Measurements from ENCODE around the gene MAGEA12.
"Not testable (repeated sequence)": the region's sequence is repeated elsewhere in the genome, so short reads cannot be mapped to it uniquely, and the experiment has no call there.

MAGEA12 gene, protein sequence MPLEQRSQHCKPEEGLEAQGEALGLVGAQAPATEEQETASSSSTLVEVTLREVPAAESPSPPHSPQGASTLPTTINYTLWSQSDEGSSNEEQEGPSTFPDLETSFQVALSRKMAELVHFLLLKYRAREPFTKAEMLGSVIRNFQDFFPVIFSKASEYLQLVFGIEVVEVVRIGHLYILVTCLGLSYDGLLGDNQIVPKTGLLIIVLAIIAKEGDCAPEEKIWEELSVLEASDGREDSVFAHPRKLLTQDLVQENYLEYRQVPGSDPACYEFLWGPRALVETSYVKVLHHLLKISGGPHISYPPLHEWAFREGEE

DNA sequence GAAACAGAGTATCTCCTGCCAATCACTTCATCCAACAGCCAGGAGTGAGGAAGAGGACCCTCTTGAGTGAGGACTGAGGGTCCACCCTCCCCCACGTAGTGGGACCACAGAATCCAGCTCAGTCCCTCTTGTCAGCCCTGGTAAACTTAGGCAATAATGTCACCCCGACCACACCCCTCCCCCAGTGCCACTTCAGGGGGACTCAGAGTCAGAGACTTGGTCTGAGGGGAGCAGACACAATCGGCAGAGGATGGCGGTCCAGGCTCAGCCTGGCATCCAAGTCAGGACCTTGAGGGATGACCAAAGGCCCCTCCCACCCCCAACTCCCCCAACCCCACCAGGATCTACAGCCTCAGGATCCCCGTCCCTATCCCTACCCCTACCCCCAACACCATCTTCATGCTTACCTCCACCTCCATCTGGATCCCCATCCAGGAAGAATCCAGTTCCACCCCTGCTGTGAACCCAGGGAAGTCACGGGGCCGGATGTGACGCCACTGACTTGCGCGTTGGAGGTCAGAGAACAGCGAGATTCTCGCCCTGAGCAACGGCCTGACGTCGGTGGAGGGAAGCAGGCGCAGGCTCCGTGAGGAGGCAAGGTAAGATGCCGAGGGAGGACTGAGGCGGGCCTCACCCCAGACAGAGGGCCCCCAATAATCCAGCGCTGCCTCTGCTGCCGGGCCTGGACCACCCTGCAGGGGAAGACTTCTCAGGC, at the start of gene MAGEA12, which contains the start of gene CSAG1:
MAGEA12 (plus strand) TSS at position 497 of the 715 bp plus-strand sequence. CDS start 2,405 bp downstream, outside the sequence.
CSAG1 (minus strand) TSS at position 461 of the 715 bp plus-strand sequence. CDS start 1,261 bp downstream, outside the sequence.
- in situ Hi-C loops (cut with HindIII; ENCODE audit: low pct_ligation_motif_present, low sequenced_read_pairs), result no loop called here
- Histone ChIP-seq H3K36me3 (replicated peaks) (no peaks in the 10 kb centered on the region), H3K4me3 (ENCODE audit: low read depth, low read length) (no peak within 1 kb of the TSS), H3K27ac (no peak within 1 kb of the TSS), H3K27me3 (replicated peaks) (no peaks in the 10 kb centered on the region)
- TF ChIP-seq, protein P1, sequence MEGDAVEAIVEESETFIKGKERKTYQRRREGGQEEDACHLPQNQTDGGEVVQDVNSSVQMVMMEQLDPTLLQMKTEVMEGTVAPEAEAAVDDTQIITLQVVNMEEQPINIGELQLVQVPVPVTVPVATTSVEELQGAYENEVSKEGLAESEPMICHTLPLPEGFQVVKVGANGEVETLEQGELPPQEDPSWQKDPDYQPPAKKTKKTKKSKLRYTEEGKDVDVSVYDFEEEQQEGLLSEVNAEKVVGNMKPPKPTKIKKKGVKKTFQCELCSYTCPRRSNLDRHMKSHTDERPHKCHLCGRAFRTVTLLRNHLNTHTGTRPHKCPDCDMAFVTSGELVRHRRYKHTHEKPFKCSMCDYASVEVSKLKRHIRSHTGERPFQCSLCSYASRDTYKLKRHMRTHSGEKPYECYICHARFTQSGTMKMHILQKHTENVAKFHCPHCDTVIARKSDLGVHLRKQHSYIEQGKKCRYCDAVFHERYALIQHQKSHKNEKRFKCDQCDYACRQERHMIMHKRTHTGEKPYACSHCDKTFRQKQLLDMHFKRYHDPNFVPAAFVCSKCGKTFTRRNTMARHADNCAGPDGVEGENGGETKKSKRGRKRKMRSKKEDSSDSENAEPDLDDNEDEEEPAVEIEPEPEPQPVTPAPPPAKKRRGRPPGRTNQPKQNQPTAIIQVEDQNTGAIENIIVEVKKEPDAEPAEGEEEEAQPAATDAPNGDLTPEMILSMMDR (IDR thresholded peaks at IDR 0.05; ENCODE audit: low read depth, low read length, missing control alignments), result no peak
- DNase-seq, result no peak

DNA sequence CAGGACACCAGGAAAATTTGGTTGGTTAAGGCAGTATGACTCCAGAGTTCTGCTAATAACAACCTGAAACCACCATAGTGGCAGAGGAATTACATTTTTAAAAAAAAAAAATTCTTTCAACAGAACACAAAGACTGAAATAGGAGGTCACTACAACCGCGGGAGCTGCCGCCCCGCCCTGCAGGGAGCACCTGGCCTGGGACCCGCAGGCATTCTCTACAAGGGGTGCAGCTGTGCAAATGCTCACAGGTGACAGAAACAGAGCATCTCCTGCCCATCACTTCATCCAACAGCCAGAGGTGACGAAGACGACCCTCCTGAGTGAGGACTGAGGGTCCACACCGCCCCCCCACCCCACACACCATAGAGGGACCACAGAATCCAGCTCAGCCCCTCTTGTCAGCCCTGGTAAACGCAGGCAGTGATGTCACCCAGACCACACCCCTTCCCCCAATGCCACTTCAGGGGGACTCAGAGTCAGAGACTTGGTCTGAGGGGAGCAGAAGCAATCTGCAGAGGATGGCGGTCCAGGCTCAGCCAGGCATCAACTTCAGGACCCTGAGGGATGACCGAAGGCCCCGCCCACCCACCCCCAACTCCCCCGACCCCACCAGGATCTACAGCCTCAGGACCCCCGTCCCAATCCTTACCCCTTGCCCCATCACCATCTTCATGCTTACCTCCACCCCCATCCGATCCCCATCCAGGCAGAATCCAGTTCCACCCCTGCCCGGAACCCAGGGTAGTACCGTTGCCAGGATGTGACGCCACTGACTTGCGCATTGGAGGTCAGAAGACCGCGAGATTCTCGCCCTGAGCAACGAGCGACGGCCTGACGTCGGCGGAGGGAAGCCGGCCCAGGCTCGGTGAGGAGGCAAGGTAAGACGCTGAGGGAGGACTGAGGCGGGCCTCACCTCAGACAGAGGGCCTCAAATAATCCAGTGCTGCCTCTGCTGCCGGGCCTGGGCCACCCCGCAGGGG, 35.3 kb upstream of the MAGEA12 start, which contains the start of gene MAGEA3:
MAGEA3 (plus strand) TSS at position 843 of the 980 bp plus-strand sequence. CDS start 2,039 bp downstream, outside the sequence.
- H3K36me3 ChIP-seq (replicated peaks); H3K4me3 ChIP-seq (ENCODE audit: low read depth, low read length); H3K27me3 ChIP-seq (replicated peaks); H3K27ac ChIP-seq; in situ Hi-C loops (cut with HindIII; ENCODE audit: low pct_ligation_motif_present, low sequenced_read_pairs); DNase-seq: not testable (repeated sequence)

DNA sequence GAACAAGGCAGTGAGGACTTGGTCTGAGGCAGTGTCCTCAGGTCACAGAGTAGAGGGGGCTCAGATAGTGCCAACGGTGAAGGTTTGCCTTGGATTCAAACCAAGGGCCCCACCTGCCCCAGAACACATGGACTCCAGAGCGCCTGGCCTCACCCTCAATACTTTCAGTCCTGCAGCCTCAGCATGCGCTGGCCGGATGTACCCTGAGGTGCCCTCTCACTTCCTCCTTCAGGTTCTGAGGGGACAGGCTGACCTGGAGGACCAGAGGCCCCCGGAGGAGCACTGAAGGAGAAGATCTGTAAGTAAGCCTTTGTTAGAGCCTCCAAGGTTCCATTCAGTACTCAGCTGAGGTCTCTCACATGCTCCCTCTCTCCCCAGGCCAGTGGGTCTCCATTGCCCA, 33.2 kb upstream of the MAGEA12 start:
- H3K27ac ChIP-seq; in situ Hi-C loops (cut with HindIII; ENCODE audit: low pct_ligation_motif_present, low sequenced_read_pairs); DNase-seq; H3K27me3 ChIP-seq (replicated peaks); H3K36me3 ChIP-seq (replicated peaks); H3K4me3 ChIP-seq (ENCODE audit: low read depth, low read length): not testable (repeated sequence)

DNA sequence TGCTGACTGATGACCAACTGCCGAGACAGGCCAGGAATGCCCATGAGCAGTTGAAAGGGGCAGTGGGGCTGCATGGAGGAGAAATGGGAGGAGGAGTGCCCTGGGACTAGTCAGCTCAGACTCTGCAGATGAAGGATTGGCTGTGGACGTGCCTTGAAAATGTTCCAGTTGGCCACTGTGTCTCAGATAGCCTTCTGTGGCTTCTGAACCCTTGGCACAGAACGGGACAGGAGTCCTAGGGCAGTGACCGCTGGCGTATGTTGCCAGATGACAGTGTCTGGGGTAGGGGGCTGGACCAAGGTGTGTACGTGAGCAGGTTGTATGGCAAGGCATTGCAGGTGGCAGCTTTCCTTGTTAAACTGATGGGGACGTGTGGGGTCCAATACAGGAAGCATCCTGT, 27.1 kb upstream of the MAGEA12 start:
- DNase-seq; in situ Hi-C loops (cut with HindIII; ENCODE audit: low pct_ligation_motif_present, low sequenced_read_pairs); H3K27ac ChIP-seq; H3K4me3 ChIP-seq (ENCODE audit: low read depth, low read length); H3K36me3 ChIP-seq (replicated peaks); H3K27me3 ChIP-seq (replicated peaks): not testable (repeated sequence)

DNA sequence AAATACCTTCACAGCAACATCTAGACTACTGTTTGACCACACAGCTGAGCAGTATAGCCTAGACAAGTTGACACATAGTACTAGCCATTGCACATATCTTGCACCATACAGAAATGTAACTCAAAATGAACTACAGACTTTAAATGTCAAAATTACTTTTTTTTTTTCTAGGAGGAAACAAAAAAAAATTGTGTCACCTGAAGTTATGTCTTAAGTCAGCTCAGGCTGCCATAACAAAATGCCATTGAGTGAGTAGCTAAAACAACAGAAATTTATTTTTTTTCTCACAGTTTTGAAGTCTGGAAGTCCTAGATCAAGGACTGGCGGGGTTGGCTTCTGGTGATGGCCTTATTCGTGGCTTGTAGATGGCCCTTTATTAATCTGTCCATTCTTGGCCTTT, 24.4 kb upstream of the MAGEA12 start, which contains the start of gene CSAG2:
CSAG2 (minus strand) TSS at position 101 of the 400 bp plus-strand sequence. CDS start 161 bp downstream, outside the sequence.
- in situ Hi-C loops (cut with HindIII; ENCODE audit: low pct_ligation_motif_present, low sequenced_read_pairs); H3K27me3 ChIP-seq (replicated peaks); DNase-seq; H3K4me3 ChIP-seq (ENCODE audit: low read depth, low read length); H3K36me3 ChIP-seq (replicated peaks); H3K27ac ChIP-seq: not testable (repeated sequence)

DNA sequence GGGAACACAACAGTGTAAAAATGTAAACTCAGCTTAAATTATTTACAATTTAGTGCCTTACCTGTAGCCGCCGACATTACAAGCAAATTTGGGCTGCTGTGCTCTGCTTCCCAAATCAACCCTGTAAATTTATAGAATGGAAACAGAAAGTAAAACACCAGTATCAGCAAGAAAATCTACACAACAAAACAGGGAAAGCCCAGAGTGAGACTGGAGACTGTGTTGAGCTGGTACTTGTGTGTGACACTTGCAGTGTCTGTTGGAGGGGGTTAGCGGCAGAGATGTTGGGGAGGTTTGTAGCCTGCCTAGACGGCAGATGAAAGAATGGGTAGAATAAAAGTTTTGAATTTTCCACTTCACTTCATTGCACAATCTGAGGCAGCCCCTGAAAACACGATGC, 20.4 kb upstream of the MAGEA12 start:
- H3K27ac ChIP-seq; H3K36me3 ChIP-seq (replicated peaks); in situ Hi-C loops (cut with HindIII; ENCODE audit: low pct_ligation_motif_present, low sequenced_read_pairs); H3K27me3 ChIP-seq (replicated peaks); H3K4me3 ChIP-seq (ENCODE audit: low read depth, low read length); DNase-seq: not testable (repeated sequence)

DNA sequence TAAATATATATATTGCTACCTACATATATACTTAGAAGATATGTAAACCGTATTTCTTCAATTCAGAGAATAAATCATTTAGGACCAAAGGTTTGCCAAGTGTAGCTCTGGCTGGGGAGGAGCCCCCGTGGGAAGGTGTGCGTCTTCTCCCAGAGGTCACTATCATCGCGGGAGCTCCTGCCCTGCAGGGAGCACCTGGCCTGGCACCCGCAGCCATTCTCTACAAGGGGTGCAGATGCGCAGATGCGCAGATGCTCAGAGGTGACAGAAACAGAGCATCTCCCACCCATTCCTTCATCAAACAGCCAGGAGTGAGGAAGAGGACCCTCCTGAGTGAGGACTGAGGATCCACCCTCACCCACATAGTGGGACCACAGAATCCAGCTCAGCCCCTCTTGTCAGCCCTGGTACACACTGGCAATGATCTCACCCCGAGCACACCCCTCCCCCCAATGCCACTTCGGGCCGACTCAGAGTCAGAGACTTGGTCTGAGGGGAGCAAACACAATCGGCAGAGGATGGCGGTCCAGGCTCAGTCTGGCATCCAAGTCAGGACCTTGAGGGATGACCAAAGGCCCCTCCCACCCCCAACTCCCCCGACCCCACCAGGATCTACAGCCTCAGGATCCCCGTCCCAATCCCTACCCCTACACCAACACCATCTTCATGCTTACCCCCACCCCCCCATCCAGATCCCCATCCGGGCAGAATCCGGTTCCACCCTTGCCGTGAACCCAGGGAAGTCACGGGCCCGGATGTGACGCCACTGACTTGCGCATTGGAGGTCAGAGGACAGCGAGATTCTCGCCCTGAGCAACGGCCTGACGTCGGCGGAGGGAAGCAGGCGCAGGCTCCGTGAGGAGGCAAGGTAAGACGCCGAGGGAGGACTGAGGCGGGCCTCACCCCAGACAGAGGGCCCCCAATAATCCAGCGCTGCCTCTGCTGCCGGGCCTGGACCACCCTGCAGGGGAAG, 19.5 kb upstream of the MAGEA12 start, which contains the start of gene MAGEA2B:
MAGEA2B (plus strand) TSS at position 814 of the 973 bp plus-strand sequence. CDS start 2,479 bp downstream, outside the sequence.
- H3K36me3 ChIP-seq (replicated peaks); H3K27ac ChIP-seq; in situ Hi-C loops (cut with HindIII; ENCODE audit: low pct_ligation_motif_present, low sequenced_read_pairs); H3K27me3 ChIP-seq (replicated peaks); DNase-seq; H3K4me3 ChIP-seq (ENCODE audit: low read depth, low read length): not testable (repeated sequence)

DNA sequence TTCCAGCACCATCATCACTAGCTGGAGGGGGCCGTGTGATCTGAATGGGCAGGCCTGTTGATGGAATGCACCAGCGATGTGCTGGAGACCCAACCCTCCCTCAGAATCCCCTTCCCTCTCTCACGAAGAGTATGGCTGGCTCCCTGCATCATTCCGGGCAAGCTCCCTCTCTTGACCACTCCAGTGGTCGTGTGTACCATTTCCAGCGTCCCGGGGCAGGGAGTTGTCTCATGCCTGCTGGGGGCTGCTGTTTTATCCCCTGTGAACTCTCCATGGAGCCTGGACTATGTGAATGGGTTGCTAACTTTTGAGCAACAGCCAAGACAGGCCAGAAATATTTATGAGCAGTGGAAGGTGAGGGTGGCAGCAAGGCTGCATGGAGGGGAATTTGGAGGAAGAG, 8.1 kb upstream of the MAGEA12 start:
- Histone ChIP-seq H3K36me3 (replicated peaks) (no peaks in the 10 kb centered on the region), H3K27me3 (replicated peaks) (no peaks in the 10 kb centered on the region), H3K4me3 (ENCODE audit: low read depth, low read length) (no peak overlapping the region), H3K27ac (no peak overlapping the region)
- TF ChIP-seq, protein P1 (IDR thresholded peaks at IDR 0.05; ENCODE audit: low read depth, low read length, missing control alignments), result no peak
- in situ Hi-C loops (cut with HindIII; ENCODE audit: low pct_ligation_motif_present, low sequenced_read_pairs), result no loop called here
- DNase-seq, result no peak

DNA sequence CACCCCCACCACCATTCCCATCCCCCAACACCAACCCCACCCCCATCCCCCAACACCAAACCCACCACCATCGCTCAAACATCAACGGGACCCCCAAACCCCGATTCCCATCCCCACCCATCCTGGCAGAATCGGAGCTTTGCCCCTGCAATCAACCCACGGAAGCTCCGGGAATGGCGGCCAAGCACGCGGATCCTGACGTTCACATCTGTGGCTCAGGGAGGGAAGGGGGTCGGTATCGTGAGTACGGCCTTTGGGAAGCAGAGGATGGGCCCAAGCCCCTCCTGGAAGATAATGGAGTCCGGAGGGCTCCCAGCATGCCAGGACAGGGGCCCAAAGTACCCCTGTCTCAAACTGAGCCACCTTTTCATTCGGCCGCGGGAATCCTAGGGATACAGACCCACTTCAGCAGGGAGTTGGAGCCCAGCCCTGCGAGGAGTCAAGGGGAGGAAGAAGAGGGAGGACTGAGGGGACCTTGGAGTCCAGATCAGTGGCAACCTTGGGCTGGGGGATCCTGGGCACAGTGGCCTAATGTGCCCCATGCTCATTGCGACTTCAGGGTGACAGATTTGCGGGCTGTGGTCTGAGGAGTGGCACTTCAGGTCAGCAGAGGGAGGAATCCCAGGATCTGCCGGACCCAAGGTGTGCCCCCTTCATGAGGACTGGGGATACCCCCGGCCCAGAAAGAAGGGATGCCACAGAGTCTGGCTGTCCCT, 744 bp downstream of the MAGEA12 start:
- H3K27me3 ChIP-seq (replicated peaks); H3K27ac ChIP-seq; H3K4me3 ChIP-seq (ENCODE audit: low read depth, low read length); in situ Hi-C loops (cut with HindIII; ENCODE audit: low pct_ligation_motif_present, low sequenced_read_pairs); DNase-seq; H3K36me3 ChIP-seq (replicated peaks): not testable (repeated sequence)

Measured in brain microvascular endothelial cell (primary cell).